ENCODE results near the gene TMEM61. TPM values are rescaled to one million over a fixed set of nuclear protein-coding genes. Genes with fewer than 3 reads are reported as not detected.

Gene TMEM61
- total and polyA plus RNA-seq, 2 donors, result 0.66 to 1.3 TPM

DNA sequence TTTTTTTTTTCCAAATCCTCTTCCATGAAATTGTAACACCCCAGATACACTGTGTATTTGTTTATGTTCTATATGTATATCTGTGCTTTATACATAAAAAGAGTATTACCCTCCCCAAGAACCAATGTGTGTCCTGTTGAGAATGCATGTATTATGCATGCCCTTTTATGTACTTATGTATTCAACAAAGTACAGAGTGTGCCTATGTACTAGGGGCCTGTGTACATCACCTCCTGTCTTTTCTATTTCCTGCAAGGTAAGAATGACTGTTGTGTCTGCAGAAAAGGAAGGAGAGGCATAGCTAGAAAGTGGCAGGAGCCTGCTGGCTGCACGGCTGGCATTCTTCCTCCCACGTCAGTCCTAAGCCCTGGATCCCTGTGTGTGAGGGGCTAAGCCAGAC is 7.0 kb downstream of the TMEM61 start:
- no peaks in the 10 kb centered on the region for H3K4me1 ChIP-seq (ENCODE audit: control insufficient read depth in 2 of 2, insufficient read depth in 2 of 2, low read length in 2 of 2)
- no peaks in the 10 kb centered on the region for H3K36me3 ChIP-seq (ENCODE audit: control insufficient read depth in 2 of 2, insufficient read depth in 2 of 2, low read length in 1 of 2)
- no peak overlapping the region for H3K27ac ChIP-seq (ENCODE audit: low read depth in 1 of 2, low read length in 1 of 2)
- 92% methylated on average over 2 of the region's 2 CpGs for WGBS
- H3K4me3 ChIP-seq (ENCODE audit: low read length in 2 of 2), result no peak overlapping the region
- no peak for DNase-seq (ENCODE audit: low read depth in 6 of 9, low spot score in 9 of 9)
- H3K27me3 ChIP-seq (ENCODE audit: control insufficient read depth in 2 of 2, insufficient read depth in 1 of 2, low read length in 1 of 2), result peaks cover 0 to 24% of the 10 kb centered on the region in 2 donors
- H3K9me3 ChIP-seq (ENCODE audit: control insufficient read depth in 2 of 2, insufficient read depth in 1 of 2, low read length in 1 of 2), result no peaks in the 10 kb centered on the region

DNA sequence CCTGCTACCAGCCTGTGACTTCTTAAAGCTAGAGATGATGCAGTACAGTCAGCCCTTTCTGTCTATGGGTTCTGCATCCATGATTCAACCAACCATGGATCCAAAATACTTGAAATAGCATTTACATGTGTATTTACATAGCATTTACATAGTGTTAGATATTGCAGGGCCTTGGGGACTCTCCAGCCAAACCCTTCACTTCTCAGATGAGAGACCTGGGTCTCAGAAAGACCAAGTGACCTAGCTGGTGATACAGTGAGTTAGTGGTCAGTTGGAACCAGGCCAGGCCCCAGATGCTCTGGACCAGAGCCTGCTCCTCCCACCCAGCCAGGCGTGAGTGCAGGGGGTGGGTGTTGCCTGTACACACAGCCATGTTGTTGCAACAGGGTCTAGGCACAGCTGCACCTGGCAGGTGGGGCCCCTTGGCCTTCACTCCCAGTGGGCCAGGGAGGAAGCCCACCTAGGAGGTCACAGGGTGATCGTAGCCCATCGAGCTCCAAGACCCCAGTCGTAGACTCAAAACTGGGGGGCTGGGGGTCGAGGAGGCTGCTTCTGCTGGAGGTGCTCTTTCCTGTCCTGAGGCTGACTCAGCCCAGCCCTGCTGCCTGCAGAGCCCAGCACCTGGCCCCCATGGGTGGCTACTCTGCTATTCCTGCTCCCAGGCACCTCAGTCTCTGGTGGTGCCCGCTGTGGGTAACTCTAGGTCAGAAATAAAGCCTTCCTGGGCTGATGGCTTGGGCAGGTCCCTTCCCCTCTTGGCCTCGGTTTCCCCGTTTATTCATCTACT is 7.7 kb downstream of the TMEM61 start:
- no peak for DNase-seq (ENCODE audit: low read depth in 6 of 9, low spot score in 9 of 9)

DNA sequence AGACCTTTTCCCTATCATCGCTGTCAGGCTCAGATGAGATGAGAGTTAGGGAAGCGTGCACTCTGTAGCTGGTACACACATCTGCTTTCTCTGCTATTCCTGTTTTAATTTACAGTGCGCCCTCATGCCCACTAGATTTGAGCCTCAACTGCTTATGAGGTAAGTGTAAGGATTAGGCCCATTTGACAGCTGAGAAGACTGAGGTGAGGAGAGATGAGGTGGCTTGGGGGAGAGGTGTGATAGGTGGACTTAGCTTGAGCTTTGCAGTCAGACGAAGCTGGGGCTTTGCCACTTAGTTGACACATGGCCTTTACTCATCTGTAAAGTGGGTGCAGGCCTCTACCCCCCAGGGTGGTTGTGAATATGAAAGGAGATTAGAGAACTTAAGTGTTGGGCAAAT is 8.5 kb downstream of the TMEM61 start:
- Histone ChIP-seq H3K27ac (ENCODE audit: low read depth in 1 of 2, low read length in 1 of 2) (no peak overlapping the region), H3K27me3 (ENCODE audit: control insufficient read depth in 2 of 2, insufficient read depth in 1 of 2, low read length in 1 of 2) (peaks cover 0 to 12% of the 10 kb centered on the region in 2 donors)
- WGBS, result 96% methylated on average over 4 of the region's 4 CpGs

More for the DNA sequence above, 7.7 kb downstream of the TMEM61 start:
- H3K27ac ChIP-seq (ENCODE audit: low read depth in 1 of 2, low read length in 1 of 2), result no peak overlapping the region
- H3K27me3 ChIP-seq (ENCODE audit: control insufficient read depth in 2 of 2, insufficient read depth in 1 of 2, low read length in 1 of 2), result peaks cover 0 to 19% of the 10 kb centered on the region in 2 donors
- H3K4me3 ChIP-seq (ENCODE audit: low read length in 2 of 2), result no peak overlapping the region
- 94% methylated on average over 8 of the region's 8 CpGs for WGBS
- no peaks in the 10 kb centered on the region for H3K9me3 ChIP-seq (ENCODE audit: control insufficient read depth in 2 of 2, insufficient read depth in 1 of 2, low read length in 1 of 2)
- H3K36me3 ChIP-seq (ENCODE audit: control insufficient read depth in 2 of 2, insufficient read depth in 2 of 2, low read length in 1 of 2), result no peaks in the 10 kb centered on the region
- no peaks in the 10 kb centered on the region for H3K4me1 ChIP-seq (ENCODE audit: control insufficient read depth in 2 of 2, insufficient read depth in 2 of 2, low read length in 2 of 2)

DNA sequence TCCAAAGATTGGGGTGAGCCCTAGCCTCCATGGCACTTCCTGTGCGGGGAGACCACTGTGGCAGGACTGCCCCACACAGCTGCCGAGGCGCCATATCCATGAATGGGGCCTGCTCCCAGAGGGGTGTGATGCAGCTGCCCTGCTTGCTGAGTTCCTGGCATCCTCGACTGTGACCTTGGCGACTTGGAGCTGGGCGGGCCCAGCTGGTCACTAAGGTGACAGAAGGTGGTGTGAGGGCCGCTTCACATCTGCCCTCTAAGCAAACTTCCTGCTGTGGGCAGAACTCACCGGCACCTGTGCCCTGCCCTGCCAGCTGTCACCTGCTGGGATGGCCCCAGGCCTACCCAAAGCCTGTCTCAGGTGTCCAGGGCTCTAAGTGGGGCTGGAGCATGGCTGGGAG is 9.0 kb downstream of the TMEM61 start:
- no peak for DNase-seq (ENCODE audit: low read depth in 6 of 9, low spot score in 9 of 9)
- H3K27ac ChIP-seq (ENCODE audit: low read depth in 1 of 2, low read length in 1 of 2), result no peak overlapping the region
- H3K36me3 ChIP-seq (ENCODE audit: control insufficient read depth in 2 of 2, insufficient read depth in 2 of 2, low read length in 1 of 2), result no peaks in the 10 kb centered on the region
- no peak overlapping the region for H3K4me3 ChIP-seq (ENCODE audit: low read length in 2 of 2)
- 86% methylated on average over 8 of the region's 8 CpGs for WGBS
- H3K27me3 ChIP-seq (ENCODE audit: control insufficient read depth in 2 of 2, insufficient read depth in 1 of 2, low read length in 1 of 2), result peaks cover 0 to 13% of the 10 kb centered on the region in 2 donors
- H3K4me1 ChIP-seq (ENCODE audit: control insufficient read depth in 2 of 2, insufficient read depth in 2 of 2, low read length in 2 of 2), result no peaks in the 10 kb centered on the region
- no peaks in the 10 kb centered on the region for H3K9me3 ChIP-seq (ENCODE audit: control insufficient read depth in 2 of 2, insufficient read depth in 1 of 2, low read length in 1 of 2)

More for the DNA sequence above, 8.5 kb downstream of the TMEM61 start:
- H3K9me3 ChIP-seq (ENCODE audit: control insufficient read depth in 2 of 2, insufficient read depth in 1 of 2, low read length in 1 of 2), result no peaks in the 10 kb centered on the region
- no peaks in the 10 kb centered on the region for H3K4me1 ChIP-seq (ENCODE audit: control insufficient read depth in 2 of 2, insufficient read depth in 2 of 2, low read length in 2 of 2)
- no peak for DNase-seq (ENCODE audit: low read depth in 6 of 9, low spot score in 9 of 9)
- no peaks in the 10 kb centered on the region for H3K36me3 ChIP-seq (ENCODE audit: control insufficient read depth in 2 of 2, insufficient read depth in 2 of 2, low read length in 1 of 2)
- H3K4me3 ChIP-seq (ENCODE audit: low read length in 2 of 2), result no peak overlapping the region

DNA sequence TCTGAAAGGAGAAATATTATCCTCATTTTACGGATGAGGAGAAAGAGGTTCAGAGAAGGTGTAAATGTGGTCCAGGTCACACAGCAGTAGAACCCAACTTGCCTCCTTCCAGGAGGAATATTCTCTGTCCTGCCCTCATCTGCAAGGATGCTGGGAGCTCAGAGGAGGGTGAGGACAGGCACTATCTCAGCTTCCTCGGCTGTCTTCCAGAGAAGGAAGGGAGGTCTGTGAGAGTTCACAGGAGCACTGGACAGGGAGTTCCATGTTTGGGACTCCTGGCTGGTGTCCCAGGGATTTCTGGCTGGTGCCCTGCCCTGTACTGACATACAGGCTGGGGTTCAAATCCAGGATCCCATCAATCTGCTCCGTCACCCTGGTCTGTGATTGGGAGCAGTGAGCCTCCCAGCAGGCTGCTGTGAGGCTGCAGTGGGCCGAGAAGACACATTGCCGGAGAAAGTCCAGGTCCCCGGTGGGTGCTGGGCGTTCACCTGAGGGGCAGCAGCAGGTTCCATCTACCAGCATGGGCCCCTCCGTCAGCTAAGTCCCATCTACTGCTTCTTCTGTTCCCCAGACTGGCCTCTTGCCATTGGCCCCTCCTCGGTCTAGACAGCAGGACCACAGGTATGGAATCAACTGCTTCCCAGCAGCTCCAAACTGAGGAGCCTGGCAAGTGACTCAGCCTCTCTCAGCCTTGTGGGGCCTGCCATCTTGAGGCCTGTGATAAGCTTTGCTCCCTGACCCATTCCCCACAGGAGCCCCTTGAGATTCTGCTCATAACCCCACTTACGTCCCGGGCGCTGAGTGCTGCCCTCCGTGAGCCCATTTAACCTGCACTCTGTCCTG is 9.8 kb downstream of the TMEM61 start:
- H3K27ac ChIP-seq (ENCODE audit: low read depth in 1 of 2, low read length in 1 of 2), result no peak overlapping the region
- no peaks in the 10 kb centered on the region for H3K9me3 ChIP-seq (ENCODE audit: control insufficient read depth in 2 of 2, insufficient read depth in 1 of 2, low read length in 1 of 2)
- H3K27me3 ChIP-seq (ENCODE audit: control insufficient read depth in 2 of 2, insufficient read depth in 1 of 2, low read length in 1 of 2), result peaks cover 0 to 20% of the 10 kb centered on the region in 2 donors
- no peak for DNase-seq (ENCODE audit: low read depth in 6 of 9, low spot score in 9 of 9)
- 74% methylated on average over 13 of the region's 13 CpGs for WGBS
- H3K4me3 ChIP-seq (ENCODE audit: low read length in 2 of 2), result no peak overlapping the region
- no peaks in the 10 kb centered on the region for H3K4me1 ChIP-seq (ENCODE audit: control insufficient read depth in 2 of 2, insufficient read depth in 2 of 2, low read length in 2 of 2)
- no peaks in the 10 kb centered on the region for H3K36me3 ChIP-seq (ENCODE audit: control insufficient read depth in 2 of 2, insufficient read depth in 2 of 2, low read length in 1 of 2)

DNA sequence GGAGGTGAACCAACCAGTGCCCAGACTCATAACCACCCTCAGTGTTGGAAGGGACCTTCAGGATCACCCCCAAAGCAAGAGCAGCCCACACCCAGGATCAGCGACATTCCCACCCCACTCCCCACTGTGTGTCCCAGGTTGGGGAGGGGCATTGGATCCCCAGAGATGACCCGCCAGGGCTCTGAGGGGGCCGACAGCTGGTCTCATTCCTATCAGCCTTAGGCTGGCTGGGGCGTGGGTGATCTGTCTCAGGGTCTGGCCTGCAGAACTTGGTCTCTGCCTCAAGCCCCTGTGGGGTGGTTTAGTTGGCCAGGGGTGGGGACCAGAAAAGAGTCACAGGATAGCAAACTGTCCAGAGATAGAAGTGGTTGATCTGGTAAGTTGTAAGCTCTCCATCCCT is 10.5 kb downstream of the TMEM61 start:
- Histone ChIP-seq H3K4me1 (ENCODE audit: control insufficient read depth in 2 of 2, insufficient read depth in 2 of 2, low read length in 2 of 2) (no peaks in the 10 kb centered on the region), H3K36me3 (ENCODE audit: control insufficient read depth in 2 of 2, insufficient read depth in 2 of 2, low read length in 1 of 2) (no peaks in the 10 kb centered on the region), H3K4me3 (ENCODE audit: low read length in 2 of 2) (no peak overlapping the region), H3K27ac (ENCODE audit: low read depth in 1 of 2, low read length in 1 of 2) (no peak overlapping the region), H3K27me3 (ENCODE audit: control insufficient read depth in 2 of 2, insufficient read depth in 1 of 2, low read length in 1 of 2) (peaks cover 1 to 27% of the 10 kb centered on the region in 2 donors), H3K9me3 (ENCODE audit: control insufficient read depth in 2 of 2, insufficient read depth in 1 of 2, low read length in 1 of 2) (no peaks in the 10 kb centered on the region)
- DNase-seq (ENCODE audit: low read depth in 6 of 9, low spot score in 9 of 9), result no peak
- 67% methylated on average over 4 of the region's 4 CpGs for WGBS

DNA sequence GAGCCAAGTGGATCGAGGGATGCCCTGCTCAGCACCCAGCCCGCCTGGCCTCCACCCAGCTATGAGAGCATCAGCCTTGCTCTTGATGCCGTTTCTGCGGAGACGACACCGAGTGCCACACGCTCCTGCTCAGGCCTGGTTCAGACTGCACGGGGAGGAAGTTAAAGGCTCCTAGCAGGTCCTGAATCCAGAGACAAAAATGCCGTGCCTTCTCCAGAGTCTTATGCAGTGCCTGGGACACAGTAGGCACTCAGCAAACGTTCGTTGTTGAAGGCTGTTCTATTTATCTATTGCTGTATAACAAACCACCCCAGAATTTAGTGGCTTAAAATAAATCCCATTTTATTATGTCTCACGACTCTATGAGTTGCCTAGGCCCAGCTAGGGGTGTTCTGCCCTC is 11.5 kb downstream of the TMEM61 start:
- no peak for DNase-seq (ENCODE audit: low read depth in 6 of 9, low spot score in 9 of 9)
- no peaks in the 10 kb centered on the region for H3K36me3 ChIP-seq (ENCODE audit: control insufficient read depth in 2 of 2, insufficient read depth in 2 of 2, low read length in 1 of 2)
- H3K9me3 ChIP-seq (ENCODE audit: control insufficient read depth in 2 of 2, insufficient read depth in 1 of 2, low read length in 1 of 2), result no peaks in the 10 kb centered on the region
- WGBS, result 73% methylated on average over 12 of the region's 12 CpGs
- no peak overlapping the region for H3K4me3 ChIP-seq (ENCODE audit: low read length in 2 of 2)
- peaks cover 8 to 35% of the 10 kb centered on the region in 2 donors for H3K27me3 ChIP-seq (ENCODE audit: control insufficient read depth in 2 of 2, insufficient read depth in 1 of 2, low read length in 1 of 2)
- no peaks in the 10 kb centered on the region for H3K4me1 ChIP-seq (ENCODE audit: control insufficient read depth in 2 of 2, insufficient read depth in 2 of 2, low read length in 2 of 2)
- H3K27ac ChIP-seq (ENCODE audit: low read depth in 1 of 2, low read length in 1 of 2), result no peak overlapping the region

DNA sequence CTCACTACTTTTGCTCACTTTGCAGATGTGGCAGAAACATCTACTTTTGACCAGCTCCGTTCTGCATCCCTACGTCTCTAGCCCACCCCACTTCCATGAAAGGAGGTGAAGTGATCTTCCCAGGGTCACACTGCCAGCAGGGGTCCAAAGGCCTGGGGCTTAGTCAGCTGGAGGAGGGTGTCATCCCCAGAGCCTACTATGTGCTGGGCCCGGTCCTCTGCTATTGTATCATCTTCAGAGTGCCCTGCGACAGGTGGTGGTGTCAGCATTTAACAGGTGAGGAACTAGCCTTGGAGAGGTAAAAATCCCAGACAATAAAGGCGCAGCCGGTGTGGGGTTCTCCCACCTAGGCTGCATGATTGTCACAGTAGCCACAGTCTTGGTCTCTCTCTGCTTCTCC is 12.7 kb downstream of the TMEM61 start:
- Histone ChIP-seq H3K9me3 (ENCODE audit: control insufficient read depth in 2 of 2, insufficient read depth in 1 of 2, low read length in 1 of 2) (no peaks in the 10 kb centered on the region), H3K4me1 (ENCODE audit: control insufficient read depth in 2 of 2, insufficient read depth in 2 of 2, low read length in 2 of 2) (no peaks in the 10 kb centered on the region), H3K27ac (ENCODE audit: low read depth in 1 of 2, low read length in 1 of 2) (no peak overlapping the region), H3K36me3 (ENCODE audit: control insufficient read depth in 2 of 2, insufficient read depth in 2 of 2, low read length in 1 of 2) (no peaks in the 10 kb centered on the region), H3K27me3 (ENCODE audit: control insufficient read depth in 2 of 2, insufficient read depth in 1 of 2, low read length in 1 of 2) (peaks cover 20 to 47% of the 10 kb centered on the region in 2 donors), H3K4me3 (ENCODE audit: low read length in 2 of 2) (no peak overlapping the region)
- no peak for DNase-seq (ENCODE audit: low read depth in 6 of 9, low spot score in 9 of 9)
- 97% methylated on average over 6 of the region's 6 CpGs for WGBS

DNA sequence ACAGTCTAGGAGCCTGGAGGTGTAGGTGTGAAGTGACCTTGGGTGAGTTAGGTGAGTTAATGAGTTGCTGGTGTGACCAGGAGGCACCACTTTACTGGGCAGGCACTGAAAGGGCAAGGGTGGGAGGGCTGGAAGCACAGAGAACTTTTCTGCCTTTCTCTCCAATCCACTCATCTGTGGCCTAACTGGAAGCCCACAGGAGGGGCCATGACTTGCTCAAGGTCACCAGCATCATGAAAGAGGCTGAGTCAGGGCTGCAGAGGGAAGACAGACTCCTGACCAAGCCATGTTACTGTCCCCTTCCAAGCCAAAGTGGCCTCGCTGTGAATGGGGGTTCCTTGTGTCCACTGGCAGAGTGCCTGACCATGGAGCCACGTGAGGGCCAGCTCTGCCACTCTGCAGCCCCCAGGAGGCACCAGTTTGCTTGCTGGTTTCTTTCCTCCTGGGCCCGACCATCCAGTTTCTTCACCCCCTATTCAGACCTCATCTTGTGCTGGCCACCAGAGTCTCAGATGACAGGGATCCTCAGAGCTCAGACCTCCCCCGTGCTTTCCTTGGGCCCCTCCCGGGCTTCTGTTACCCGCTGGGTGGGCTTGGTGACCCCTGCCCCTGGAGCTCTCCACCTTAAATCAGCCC is 14.0 kb downstream of the TMEM61 start:
- 73% methylated on average over 6 of the region's 6 CpGs for WGBS
- peaks cover 24 to 60% of the 10 kb centered on the region in 2 donors for H3K27me3 ChIP-seq (ENCODE audit: control insufficient read depth in 2 of 2, insufficient read depth in 1 of 2, low read length in 1 of 2)
- no peak overlapping the region for H3K4me3 ChIP-seq (ENCODE audit: low read length in 2 of 2)
- no peak overlapping the region for H3K27ac ChIP-seq (ENCODE audit: low read depth in 1 of 2, low read length in 1 of 2)
- H3K4me1 ChIP-seq (ENCODE audit: control insufficient read depth in 2 of 2, insufficient read depth in 2 of 2, low read length in 2 of 2), result no peaks in the 10 kb centered on the region
- H3K9me3 ChIP-seq (ENCODE audit: control insufficient read depth in 2 of 2, insufficient read depth in 1 of 2, low read length in 1 of 2), result no peaks in the 10 kb centered on the region
- DNase-seq (ENCODE audit: low read depth in 6 of 9, low spot score in 9 of 9), result no peak
- H3K36me3 ChIP-seq (ENCODE audit: control insufficient read depth in 2 of 2, insufficient read depth in 2 of 2, low read length in 1 of 2), result no peaks in the 10 kb centered on the region
